GM23338 (cell line): ENCODE results near the gene PLN. TPM values are rescaled to one million over a fixed set of nuclear protein-coding genes. Genes with fewer than 3 reads are reported as not detected.

Experiments
- ATAC-seq: fragments of 200-7000 bp; cut with Tn5 transposase; 3 replicates; pipeline ENCODE4 v1.9.1; 2020
- DNase-seq: peaks from one replicate; pipeline ENCODE4 v3.0.0-alpha.2; 2015; ENCODE audit warnings: low spot score
- H2AFZ ChIP-seq: fragments of 200-600 bp; sonication (generic); 2 replicates; pipeline ENCODE4 v1.8.0; 2016; ENCODE audit warnings: antibody characterized with exemption, mild to moderate bottlenecking, moderate library complexity
- H3F3A ChIP-seq: fragments of 200-600 bp; sonication (generic); replicated peaks from 2 replicates; pipeline ENCODE4 v1.8.0; 2017; ENCODE audit warnings: antibody characterized with exemption, mixed run types, low read depth
- H3K27ac ChIP-seq: fragments of 200-600 bp; sonication (generic); 2 replicates; pipeline ENCODE4 v1.6.1; 2016; ENCODE audit warnings: low read depth
- H3K27me3 ChIP-seq: fragments of 200-600 bp; sonication (generic); 2 replicates; pipeline ENCODE4 v1.8.0; 2016; ENCODE audit warnings: mild to moderate bottlenecking, mixed run types, moderate library complexity; ENCODE audit not compliant: insufficient read depth
- H3K36me3 ChIP-seq: fragments of 200-600 bp; sonication (generic); 2 replicates; pipeline ENCODE4 v1.8.0; 2016; ENCODE audit warnings: mild to moderate bottlenecking; ENCODE audit not compliant: insufficient read depth
- H3K4me1 ChIP-seq: fragments of 200-600 bp; sonication (generic); 2 replicates; pipeline ENCODE4 v1.8.0; 2016; ENCODE audit warnings: mild to moderate bottlenecking, moderate library complexity; ENCODE audit not compliant: insufficient read depth
- H3K4me2 ChIP-seq: fragments of 200-600 bp; sonication (generic); 2 replicates; pipeline ENCODE4 v1.7.1; 2017; ENCODE audit warnings: mixed run types
- H3K4me3 ChIP-seq: fragments of 200-600 bp; sonication (generic); 2 replicates; pipeline ENCODE4 v1.6.1; 2016; ENCODE audit warnings: mixed run types
- H3K79me2 ChIP-seq: fragments of 200-600 bp; sonication (generic); replicated peaks from 2 replicates; pipeline ENCODE4 v1.8.0; 2017; ENCODE audit warnings: mild to moderate bottlenecking; ENCODE audit not compliant: insufficient read depth
- H3K9me2 ChIP-seq: fragments of 200-600 bp; sonication (generic); 2 replicates; pipeline ENCODE4 v1.8.0; 2017; ENCODE audit not compliant: insufficient read depth
- H4K20me1 ChIP-seq: fragments of 200-600 bp; sonication (generic); replicated peaks from 2 replicates; pipeline ENCODE4 v1.8.0; 2017; ENCODE audit warnings: mild to moderate bottlenecking; ENCODE audit not compliant: insufficient read depth
- H3K27ac Mint-ChIP-seq: 2 replicates; pipeline ENCODE4 v1.8.0; 2020; ENCODE audit warnings: inconsistent platforms, mild to moderate bottlenecking, moderate library complexity, mixed read lengths
- H3K27me3 Mint-ChIP-seq: 3 replicates; pipeline ENCODE4 v1.8.0; 2022; ENCODE audit warnings: low read depth, mild to moderate bottlenecking, moderate library complexity, mixed read lengths, inconsistent platforms; ENCODE audit not compliant: insufficient read depth, poor library complexity
- H3K36me3 Mint-ChIP-seq: 3 replicates; pipeline ENCODE4 v1.8.0; 2021; ENCODE audit warnings: low read depth, mild to moderate bottlenecking, inconsistent platforms, moderate library complexity, mixed read lengths
- H3K4me1 Mint-ChIP-seq: 3 replicates; pipeline ENCODE4 v1.8.0; 2020; ENCODE audit warnings: mild to moderate bottlenecking, inconsistent platforms, mixed read lengths
- H3K4me3 Mint-ChIP-seq: 3 replicates; pipeline ENCODE4 v1.8.0; 2021; ENCODE audit warnings: moderate library complexity, mild to moderate bottlenecking, inconsistent platforms, mixed read lengths
- H3K9me3 Mint-ChIP-seq: 3 replicates; pipeline ENCODE4 v1.8.0; 2020; ENCODE audit warnings: moderate library complexity, mild to moderate bottlenecking, inconsistent platforms, mixed read lengths
- CREB1 ChIP-seq: fragments of 250-450 bp; sonication (Bioruptor Pico); IDR thresholded peaks from 2 replicates; pipeline ENCODE4 v1.5.0; 2020; ENCODE audit warnings: low read depth, mild to moderate bottlenecking, moderate library complexity
- EZH2 ChIP-seq: fragments of 200-600 bp; sonication (generic); IDR thresholded peaks from one replicate; pipeline ENCODE4 v1.8.0; 2017; ENCODE audit warnings: antibody characterized with exemption, mild to moderate bottlenecking, low read depth; ENCODE audit not compliant: unreplicated experiment
- EZH2phosphoT487 ChIP-seq: fragments of 200-600 bp; sonication (generic); IDR thresholded peaks from one replicate; pipeline ENCODE4 v1.8.1; 2018; ENCODE audit warnings: antibody characterized with exemption; ENCODE audit not compliant: unreplicated experiment
- JUNB ChIP-seq: IDR thresholded peaks from one replicate; pipeline ENCODE4 v1.6.1; 2016; ENCODE audit warnings: antibody characterized with exemption; ENCODE audit not compliant: unreplicated experiment
- NANOG ChIP-seq: IDR thresholded peaks from 2 replicates; pipeline ENCODE4 v1.6.1; 2016; ENCODE audit warnings: antibody characterized with exemption, borderline replicate concordance
- POLR2AphosphoS5 ChIP-seq: IDR thresholded peaks from 2 replicates; pipeline ENCODE4 v1.6.1; 2016; ENCODE audit warnings: antibody characterized with exemption, low read depth
- STAT1 ChIP-seq: IDR thresholded peaks from one replicate; pipeline ENCODE4 v1.6.1; 2016; ENCODE audit warnings: antibody characterized with exemption; ENCODE audit not compliant: unreplicated experiment
- ZNF114 ChIP-seq: fragments of 250-450 bp; sonication (Bioruptor Pico); IDR thresholded peaks from 2 replicates; pipeline ENCODE4 v1.5.0; 2020; ENCODE audit warnings: mild to moderate bottlenecking, moderate library complexity
- ZNF331 ChIP-seq: fragments of 250-450 bp; sonication (Bioruptor Pico); IDR thresholded peaks from 2 replicates; pipeline ENCODE4 v1.5.0; 2020; ENCODE audit warnings: low read depth, mild to moderate bottlenecking, moderate library complexity
- polyA plus RNA-seq: library from polyadenylated mRNA; unstranded; fragments of >200 nt; fragmentation: Nextera tagmentation; extraction: Ambion mirVana; gene quantifications from 2 replicates; pipeline ENCODE4 v1.2.1, GENCODE V29; 2016
- total RNA-seq: library from RNA; depleted of rRNA; stranded (reverse); fragments of >200 nt; shearing (Covaris generic); gene quantifications from 2 replicates; pipeline ENCODE4 v1.2.3, GENCODE V29; 2014
- TF ChIP-seq, protein P1 (sequence below): fragments of 250-450 bp; sonication (Bioruptor Pico); IDR thresholded peaks from 2 replicates; pipeline ENCODE4 v1.5.0; 2020; ENCODE audit warnings: mild to moderate bottlenecking, moderate library complexity
- TF ChIP-seq, protein P2 (sequence below): IDR thresholded peaks from 2 replicates; pipeline ENCODE4 v1.6.1; 2016; ENCODE audit warnings: antibody characterized with exemption
- TF ChIP-seq, protein P3 (sequence below): IDR thresholded peaks from one replicate; pipeline ENCODE4 v1.6.1; 2018; ENCODE audit warnings: antibody characterized with exemption; ENCODE audit not compliant: unreplicated experiment
- TF ChIP-seq, protein P4 (sequence below), 2 experiments: fragments of 200-600 bp in 1 of 2; sonication (generic) in 1 of 2; conservative IDR thresholded peaks; 2 replicates each; pipeline versions ENCODE4 v1.5.1 to v1.6.1; 2016 to 2017; ENCODE audit warnings: antibody characterized with exemption in 2 of 2, low read depth in 2 of 2, mild to moderate bottlenecking in 2 of 2, moderate library complexity in 1 of 2

Gene PLN
- total and polyA plus RNA-seq, 2 experiments from 2014 or later: 0.10 TPM; not detected in 1

DNA sequence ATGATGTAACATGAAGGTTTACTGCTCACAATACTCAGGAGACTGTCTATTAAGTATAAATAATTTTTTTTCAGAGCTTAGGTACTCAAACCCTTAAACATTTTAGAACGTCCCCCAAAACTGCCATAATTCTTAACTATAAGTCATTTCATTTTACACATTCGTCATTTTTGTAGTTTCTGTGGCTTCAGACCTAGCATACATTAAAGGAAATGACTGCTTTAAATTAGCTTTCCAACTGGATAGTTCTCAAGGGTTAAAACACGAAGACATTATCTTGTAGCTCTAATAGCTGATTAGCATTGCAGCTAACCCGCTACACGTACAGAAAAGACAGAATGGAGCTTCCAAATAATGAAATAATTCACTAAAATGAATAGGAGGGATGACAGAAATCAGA, 24.9 kb upstream of the PLN start:
- Histone ChIP-seq H3K4me1 (no peaks in the 10 kb centered on the region), H3K4me2 (no peak overlapping the region), H4K20me1 (no peaks in the 10 kb centered on the region), H2AFZ (no peak overlapping the region), H3K36me3 (no peaks in the 10 kb centered on the region), H3K27me3 (no peaks in the 10 kb centered on the region), H3K79me2 (no peaks in the 10 kb centered on the region), H3K27ac (no peak overlapping the region), H3K4me3 (no peak overlapping the region), H3F3A (no peaks in the 10 kb centered on the region), H3K9me2 (0 out of 2 replicates have a peak, but pooled peaks cover 4% of the 10 kb centered on the region)
- no peaks in the 10 kb centered on the region for H3K36me3 Mint-ChIP-seq
- no peak overlapping the region for H3K27ac Mint-ChIP-seq
- H3K4me3 Mint-ChIP-seq: no peak overlapping the region
- ATAC-seq (no peak), DNase-seq (no peak)
- H3K9me3 Mint-ChIP-seq: no peaks in the 10 kb centered on the region
- peaks cover 10% of the 10 kb centered on the region for H3K4me1 Mint-ChIP-seq
- TF ChIP-seq ZNF114 (CRISPR knock-in tag) (no peak), STAT1 (no peak), EZH2 (no peak), POLR2AphosphoS5 (no peak), JUNB (no peak), NANOG (no peak), CREB1 (CRISPR knock-in tag) (no peak), EZH2phosphoT487 (no peak), ZNF331 (CRISPR knock-in tag) (no peak)
- TF ChIP-seq, protein P1, sequence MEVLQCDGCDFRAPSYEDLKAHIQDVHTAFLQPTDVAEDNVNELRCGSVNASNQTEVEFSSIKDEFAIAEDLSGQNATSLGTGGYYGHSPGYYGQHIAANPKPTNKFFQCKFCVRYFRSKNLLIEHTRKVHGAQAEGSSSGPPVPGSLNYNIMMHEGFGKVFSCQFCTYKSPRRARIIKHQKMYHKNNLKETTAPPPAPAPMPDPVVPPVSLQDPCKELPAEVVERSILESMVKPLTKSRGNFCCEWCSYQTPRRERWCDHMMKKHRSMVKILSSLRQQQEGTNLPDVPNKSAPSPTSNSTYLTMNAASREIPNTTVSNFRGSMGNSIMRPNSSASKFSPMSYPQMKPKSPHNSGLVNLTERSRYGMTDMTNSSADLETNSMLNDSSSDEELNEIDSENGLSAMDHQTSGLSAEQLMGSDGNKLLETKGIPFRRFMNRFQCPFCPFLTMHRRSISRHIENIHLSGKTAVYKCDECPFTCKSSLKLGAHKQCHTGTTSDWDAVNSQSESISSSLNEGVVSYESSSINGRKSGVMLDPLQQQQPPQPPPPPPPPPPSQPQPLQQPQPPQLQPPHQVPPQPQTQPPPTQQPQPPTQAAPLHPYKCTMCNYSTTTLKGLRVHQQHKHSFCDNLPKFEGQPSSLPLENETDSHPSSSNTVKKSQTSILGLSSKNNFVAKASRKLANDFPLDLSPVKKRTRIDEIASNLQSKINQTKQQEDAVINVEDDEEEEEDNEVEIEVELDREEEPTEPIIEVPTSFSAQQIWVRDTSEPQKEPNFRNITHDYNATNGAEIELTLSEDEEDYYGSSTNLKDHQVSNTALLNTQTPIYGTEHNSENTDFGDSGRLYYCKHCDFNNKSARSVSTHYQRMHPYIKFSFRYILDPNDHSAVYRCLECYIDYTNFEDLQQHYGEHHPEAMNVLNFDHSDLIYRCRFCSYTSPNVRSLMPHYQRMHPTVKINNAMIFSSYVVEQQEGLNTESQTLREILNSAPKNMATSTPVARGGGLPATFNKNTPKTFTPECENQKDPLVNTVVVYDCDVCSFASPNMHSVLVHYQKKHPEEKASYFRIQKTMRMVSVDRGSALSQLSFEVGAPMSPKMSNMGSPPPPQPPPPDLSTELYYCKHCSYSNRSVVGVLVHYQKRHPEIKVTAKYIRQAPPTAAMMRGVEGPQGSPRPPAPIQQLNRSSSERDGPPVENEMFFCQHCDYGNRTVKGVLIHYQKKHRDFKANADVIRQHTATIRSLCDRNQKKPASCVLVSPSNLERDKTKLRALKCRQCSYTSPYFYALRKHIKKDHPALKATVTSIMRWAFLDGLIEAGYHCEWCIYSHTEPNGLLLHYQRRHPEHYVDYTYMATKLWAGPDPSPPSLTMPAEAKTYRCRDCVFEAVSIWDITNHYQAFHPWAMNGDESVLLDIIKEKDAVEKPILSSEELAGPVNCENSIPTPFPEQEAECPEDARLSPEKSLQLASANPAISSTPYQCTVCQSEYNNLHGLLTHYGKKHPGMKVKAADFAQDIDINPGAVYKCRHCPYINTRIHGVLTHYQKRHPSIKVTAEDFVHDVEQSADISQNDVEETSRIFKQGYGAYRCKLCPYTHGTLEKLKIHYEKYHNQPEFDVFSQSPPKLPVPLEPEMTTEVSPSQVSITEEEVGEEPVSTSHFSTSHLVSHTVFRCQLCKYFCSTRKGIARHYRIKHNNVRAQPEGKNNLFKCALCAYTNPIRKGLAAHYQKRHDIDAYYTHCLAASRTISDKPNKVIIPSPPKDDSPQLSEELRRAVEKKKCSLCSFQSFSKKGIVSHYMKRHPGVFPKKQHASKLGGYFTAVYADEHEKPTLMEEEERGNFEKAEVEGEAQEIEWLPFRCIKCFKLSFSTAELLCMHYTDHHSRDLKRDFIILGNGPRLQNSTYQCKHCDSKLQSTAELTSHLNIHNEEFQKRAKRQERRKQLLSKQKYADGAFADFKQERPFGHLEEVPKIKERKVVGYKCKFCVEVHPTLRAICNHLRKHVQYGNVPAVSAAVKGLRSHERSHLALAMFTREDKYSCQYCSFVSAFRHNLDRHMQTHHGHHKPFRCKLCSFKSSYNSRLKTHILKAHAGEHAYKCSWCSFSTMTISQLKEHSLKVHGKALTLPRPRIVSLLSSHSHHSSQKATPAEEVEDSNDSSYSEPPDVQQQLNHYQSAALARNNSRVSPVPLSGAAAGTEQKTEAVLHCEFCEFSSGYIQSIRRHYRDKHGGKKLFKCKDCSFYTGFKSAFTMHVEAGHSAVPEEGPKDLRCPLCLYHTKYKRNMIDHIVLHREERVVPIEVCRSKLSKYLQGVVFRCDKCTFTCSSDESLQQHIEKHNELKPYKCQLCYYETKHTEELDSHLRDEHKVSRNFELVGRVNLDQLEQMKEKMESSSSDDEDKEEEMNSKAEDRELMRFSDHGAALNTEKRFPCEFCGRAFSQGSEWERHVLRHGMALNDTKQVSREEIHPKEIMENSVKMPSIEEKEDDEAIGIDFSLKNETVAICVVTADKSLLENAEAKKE (CRISPR knock-in tag): no peak
- TF ChIP-seq, protein P2, sequence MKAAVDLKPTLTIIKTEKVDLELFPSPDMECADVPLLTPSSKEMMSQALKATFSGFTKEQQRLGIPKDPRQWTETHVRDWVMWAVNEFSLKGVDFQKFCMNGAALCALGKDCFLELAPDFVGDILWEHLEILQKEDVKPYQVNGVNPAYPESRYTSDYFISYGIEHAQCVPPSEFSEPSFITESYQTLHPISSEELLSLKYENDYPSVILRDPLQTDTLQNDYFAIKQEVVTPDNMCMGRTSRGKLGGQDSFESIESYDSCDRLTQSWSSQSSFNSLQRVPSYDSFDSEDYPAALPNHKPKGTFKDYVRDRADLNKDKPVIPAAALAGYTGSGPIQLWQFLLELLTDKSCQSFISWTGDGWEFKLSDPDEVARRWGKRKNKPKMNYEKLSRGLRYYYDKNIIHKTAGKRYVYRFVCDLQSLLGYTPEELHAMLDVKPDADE: no peak
- TF ChIP-seq, protein P3, sequence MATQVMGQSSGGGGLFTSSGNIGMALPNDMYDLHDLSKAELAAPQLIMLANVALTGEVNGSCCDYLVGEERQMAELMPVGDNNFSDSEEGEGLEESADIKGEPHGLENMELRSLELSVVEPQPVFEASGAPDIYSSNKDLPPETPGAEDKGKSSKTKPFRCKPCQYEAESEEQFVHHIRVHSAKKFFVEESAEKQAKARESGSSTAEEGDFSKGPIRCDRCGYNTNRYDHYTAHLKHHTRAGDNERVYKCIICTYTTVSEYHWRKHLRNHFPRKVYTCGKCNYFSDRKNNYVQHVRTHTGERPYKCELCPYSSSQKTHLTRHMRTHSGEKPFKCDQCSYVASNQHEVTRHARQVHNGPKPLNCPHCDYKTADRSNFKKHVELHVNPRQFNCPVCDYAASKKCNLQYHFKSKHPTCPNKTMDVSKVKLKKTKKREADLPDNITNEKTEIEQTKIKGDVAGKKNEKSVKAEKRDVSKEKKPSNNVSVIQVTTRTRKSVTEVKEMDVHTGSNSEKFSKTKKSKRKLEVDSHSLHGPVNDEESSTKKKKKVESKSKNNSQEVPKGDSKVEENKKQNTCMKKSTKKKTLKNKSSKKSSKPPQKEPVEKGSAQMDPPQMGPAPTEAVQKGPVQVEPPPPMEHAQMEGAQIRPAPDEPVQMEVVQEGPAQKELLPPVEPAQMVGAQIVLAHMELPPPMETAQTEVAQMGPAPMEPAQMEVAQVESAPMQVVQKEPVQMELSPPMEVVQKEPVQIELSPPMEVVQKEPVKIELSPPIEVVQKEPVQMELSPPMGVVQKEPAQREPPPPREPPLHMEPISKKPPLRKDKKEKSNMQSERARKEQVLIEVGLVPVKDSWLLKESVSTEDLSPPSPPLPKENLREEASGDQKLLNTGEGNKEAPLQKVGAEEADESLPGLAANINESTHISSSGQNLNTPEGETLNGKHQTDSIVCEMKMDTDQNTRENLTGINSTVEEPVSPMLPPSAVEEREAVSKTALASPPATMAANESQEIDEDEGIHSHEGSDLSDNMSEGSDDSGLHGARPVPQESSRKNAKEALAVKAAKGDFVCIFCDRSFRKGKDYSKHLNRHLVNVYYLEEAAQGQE: no peak
- TF ChIP-seq, protein P4, sequence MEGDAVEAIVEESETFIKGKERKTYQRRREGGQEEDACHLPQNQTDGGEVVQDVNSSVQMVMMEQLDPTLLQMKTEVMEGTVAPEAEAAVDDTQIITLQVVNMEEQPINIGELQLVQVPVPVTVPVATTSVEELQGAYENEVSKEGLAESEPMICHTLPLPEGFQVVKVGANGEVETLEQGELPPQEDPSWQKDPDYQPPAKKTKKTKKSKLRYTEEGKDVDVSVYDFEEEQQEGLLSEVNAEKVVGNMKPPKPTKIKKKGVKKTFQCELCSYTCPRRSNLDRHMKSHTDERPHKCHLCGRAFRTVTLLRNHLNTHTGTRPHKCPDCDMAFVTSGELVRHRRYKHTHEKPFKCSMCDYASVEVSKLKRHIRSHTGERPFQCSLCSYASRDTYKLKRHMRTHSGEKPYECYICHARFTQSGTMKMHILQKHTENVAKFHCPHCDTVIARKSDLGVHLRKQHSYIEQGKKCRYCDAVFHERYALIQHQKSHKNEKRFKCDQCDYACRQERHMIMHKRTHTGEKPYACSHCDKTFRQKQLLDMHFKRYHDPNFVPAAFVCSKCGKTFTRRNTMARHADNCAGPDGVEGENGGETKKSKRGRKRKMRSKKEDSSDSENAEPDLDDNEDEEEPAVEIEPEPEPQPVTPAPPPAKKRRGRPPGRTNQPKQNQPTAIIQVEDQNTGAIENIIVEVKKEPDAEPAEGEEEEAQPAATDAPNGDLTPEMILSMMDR (conservative IDR thresholded peaks at IDR 0.05; ENCODE audit: low read depth in 2 of 2): no peak
- peaks cover 4% of the 10 kb centered on the region for H3K27me3 Mint-ChIP-seq
